HCT116 (cell line): ENCODE results near the gene ABCD1. TPM values are rescaled to one million over a fixed set of nuclear protein-coding genes. Genes with fewer than 3 reads are reported as not detected.

ENCODE experiments used
- ATAC-seq: fragments of 200-7000 bp; cut with Tn5 transposase; 2 replicates; pipeline ENCODE4 v1.9.1; 2020; ENCODE audit warnings: mild to moderate bottlenecking, moderate library complexity
- BruUV-seq: library from RNA; stranded (reverse); fragments of 400-500 nt; replicated peaks from 2 replicates; lab custom pipeline; 2021; lab: Mats Ljungman, UMichigan
- CTCF ChIA-PET: fragments of 300-600 bp; sonication (Branson Sonifier 250); formaldehyde crosslinking; loops from one replicate; lab custom pipeline; 2021; ENCODE audit warnings: antibody characterized with exemption; lab: Charles Lee
- POLR2A ChIA-PET: fragments of 300-600, 350-600 bp; sonication (Branson Sonifier 250); formaldehyde crosslinking; loops from one replicate; lab custom pipeline; 2021; ENCODE audit warnings: antibody characterized with exemption; lab: Charles Lee
- RAD21 ChIA-PET, 2 experiments: fragments of 300-600 bp; sonication (Branson Sonifier 250); formaldehyde crosslinking; loops; one replicate each; lab custom pipeline; 2023; ENCODE audit warnings: low total read pairs in 2 of 2; ENCODE audit not compliant: uncharacterized antibody in 2 of 2, unreplicated experiment in 2 of 2, low non-redundant PET in 1 of 2; lab: Charles Lee
- DNase-seq: peaks from one replicate; pipeline ENCODE4 v3.0.0-alpha.2; 2010; ENCODE audit warnings: low read depth, low spot score
- H2AFZ ChIP-seq: fragments of 200-600 bp; shearing (Covaris generic), sonication (generic); 2 replicates; pipeline ENCODE4 v1.6.1; 2017; ENCODE audit warnings: low read depth, mixed run types, mixed read lengths, antibody characterized with exemption, low read length; ENCODE audit not compliant: poor library complexity, severe bottlenecking
- H3K27ac ChIP-seq: 2 replicates; pipeline ENCODE4 v1.5.1; 2012; ENCODE audit warnings: low read depth, low read length
- H3K27me3 ChIP-seq: fragments of 200-600 bp; sonication (generic); 2 replicates; pipeline ENCODE4 v1.6.1; 2016; ENCODE audit warnings: mixed run types, low read length, mixed read lengths; ENCODE audit not compliant: insufficient read depth
- H3K36me3 ChIP-seq, 2 experiments: fragments of 200-500 bp in 1 of 2; fragments of 200-600 bp in 1 of 2; sonication (Bioruptor generic) in 1 of 2; sonication (generic) in 1 of 2; 2 replicates each; pipeline versions ENCODE4 v1.5.1 to v1.6.1; 2014 to 2016; ENCODE audit warnings: low read length in 2 of 2, inconsistent platforms in 1 of 2, mixed read lengths in 1 of 2, mixed run types in 1 of 2; ENCODE audit not compliant: insufficient read depth in 2 of 2, control insufficient read depth in 1 of 2
- H3K4me1 ChIP-seq, 2 experiments: fragments of 200-600 bp in 1 of 2; sonication (generic) in 1 of 2; 2 replicates each; pipeline versions ENCODE4 v1.5.1 to v1.6.1; 2012 to 2017; ENCODE audit warnings: low read length in 2 of 2, inconsistent platforms in 1 of 2, mild to moderate bottlenecking in 1 of 2, mixed read lengths in 1 of 2, mixed run types in 1 of 2, moderate library complexity in 1 of 2; ENCODE audit not compliant: insufficient read depth in 2 of 2, control insufficient read depth in 1 of 2
- H3K4me2 ChIP-seq: fragments of 200-600 bp; sonication (generic); 2 replicates; pipeline ENCODE4 v1.6.1; 2017; ENCODE audit warnings: mixed run types, low read length, mixed read lengths
- H3K4me3 ChIP-seq, 2 experiments: fragments of 200-600 bp in 1 of 2; sonication (generic) in 1 of 2; replicated peaks in 1 of 2; 2 replicates each; pipeline ENCODE4 v1.5.1; 2011 to 2016; ENCODE audit warnings: low read length in 2 of 2, control low read depth in 1 of 2, low read depth in 1 of 2, mild to moderate bottlenecking in 1 of 2, mixed read lengths in 1 of 2, mixed run types in 1 of 2
- H3K79me2 ChIP-seq: fragments of 200-600 bp; sonication (generic); 2 replicates; pipeline ENCODE4 v1.6.1; 2017; ENCODE audit warnings: mild to moderate bottlenecking, mixed run types, low read length, moderate library complexity, mixed read lengths; ENCODE audit not compliant: insufficient read depth
- H3K9ac ChIP-seq: fragments of 200-600 bp; sonication (generic); 2 replicates; pipeline ENCODE4 v1.6.1; 2016; ENCODE audit warnings: low read length, mixed read lengths
- H3K9me2 ChIP-seq: fragments of 200-600 bp; sonication (generic), shearing (Covaris generic); 2 replicates; pipeline ENCODE4 v1.6.1; 2017; ENCODE audit warnings: mixed run types, mild to moderate bottlenecking, moderate library complexity; ENCODE audit not compliant: insufficient read depth
- H3K9me3 ChIP-seq, 2 experiments: fragments of 200-500 bp in 1 of 2; fragments of 200-600 bp in 1 of 2; sonication (Bioruptor generic) in 1 of 2; sonication (generic) in 1 of 2; 2 replicates each; pipeline ENCODE4 v1.6.1; 2014 to 2017; ENCODE audit warnings: low read length in 2 of 2, mixed read lengths in 2 of 2, inconsistent platforms in 1 of 2, low read depth in 1 of 2, mild to moderate bottlenecking in 1 of 2, mixed run types in 1 of 2, moderate library complexity in 1 of 2; ENCODE audit not compliant: control insufficient read depth in 1 of 2, insufficient read depth in 1 of 2
- H4K20me1 ChIP-seq: fragments of 200-600 bp; sonication (generic), shearing (Covaris generic); 2 replicates; pipeline ENCODE4 v1.6.1; 2017; ENCODE audit warnings: mixed run types, mild to moderate bottlenecking, moderate library complexity; ENCODE audit not compliant: insufficient read depth
- EZH2phosphoT487 ChIP-seq: fragments of 200-600 bp; IDR thresholded peaks from 2 replicates; pipeline ENCODE4 v1.6.1; 2018; ENCODE audit warnings: antibody characterized with exemption, borderline replicate concordance
- FOSL1 ChIP-seq: IDR thresholded peaks from 2 replicates; pipeline ENCODE4 v1.6.1; 2012; ENCODE audit warnings: low read depth
- JUND ChIP-seq: IDR thresholded peaks from 2 replicates; pipeline ENCODE4 v1.6.1; 2012
- REST ChIP-seq: IDR thresholded peaks from 2 replicates; pipeline ENCODE4 v1.6.1; 2012; ENCODE audit warnings: low read depth
- SIN3A ChIP-seq: IDR thresholded peaks from 2 replicates; pipeline ENCODE4 v1.6.1; 2012; ENCODE audit warnings: low read depth
- SP1 ChIP-seq: IDR thresholded peaks from 2 replicates; pipeline ENCODE4 v1.6.1; 2012; ENCODE audit warnings: low read depth
- SRF ChIP-seq: IDR thresholded peaks from 2 replicates; pipeline ENCODE4 v1.6.1; 2012; ENCODE audit warnings: low read depth
- YY1 ChIP-seq: IDR thresholded peaks from 2 replicates; pipeline ENCODE4 v1.6.1; 2011; ENCODE audit warnings: low read length, low read depth, moderate library complexity, mild to moderate bottlenecking; ENCODE audit not compliant: insufficient replicate concordance; ENCODE audit errors: extremely low read depth
- ZBTB33 ChIP-seq: IDR thresholded peaks from 2 replicates; pipeline ENCODE4 v1.6.1; 2011; ENCODE audit warnings: mild to moderate bottlenecking, low read length, moderate library complexity; ENCODE audit not compliant: insufficient replicate concordance; ENCODE audit errors: extremely low read depth
- intact Hi-C: fragments of 100-400 bp; cut with micrococcal nuclease; formaldehyde crosslinking; loops from 2 replicates; pipeline ENCODE4 v1.10.0; 2022
- total RNA-seq: library from RNA; stranded (reverse); gene quantifications from one replicate; pipeline ENCODE4 v1.2.1, GENCODE V29; 2021; ENCODE audit not compliant: unreplicated experiment
- TF ChIP-seq, protein P1 (sequence below), 3 experiments: fragments of 200-600 bp in 1 of 3; sonication (generic) in 1 of 3; IDR thresholded peaks in 2 of 3; conservative IDR thresholded peaks in 1 of 3; 2 replicates each; pipeline ENCODE4 v1.5.1; 2012 to 2017; ENCODE audit warnings: low read depth in 2 of 3, low read length in 2 of 3, antibody characterized with exemption in 1 of 3, borderline replicate concordance in 1 of 3, control low read depth in 1 of 3, mild to moderate bottlenecking in 1 of 3, mixed read lengths in 1 of 3, mixed run types in 1 of 3, moderate library complexity in 1 of 3; ENCODE audit not compliant: insufficient read depth in 1 of 3

ABCD1 gene
- total RNA-seq, 1 experiment from 2014 or later: 7.1 TPM

DNA sequence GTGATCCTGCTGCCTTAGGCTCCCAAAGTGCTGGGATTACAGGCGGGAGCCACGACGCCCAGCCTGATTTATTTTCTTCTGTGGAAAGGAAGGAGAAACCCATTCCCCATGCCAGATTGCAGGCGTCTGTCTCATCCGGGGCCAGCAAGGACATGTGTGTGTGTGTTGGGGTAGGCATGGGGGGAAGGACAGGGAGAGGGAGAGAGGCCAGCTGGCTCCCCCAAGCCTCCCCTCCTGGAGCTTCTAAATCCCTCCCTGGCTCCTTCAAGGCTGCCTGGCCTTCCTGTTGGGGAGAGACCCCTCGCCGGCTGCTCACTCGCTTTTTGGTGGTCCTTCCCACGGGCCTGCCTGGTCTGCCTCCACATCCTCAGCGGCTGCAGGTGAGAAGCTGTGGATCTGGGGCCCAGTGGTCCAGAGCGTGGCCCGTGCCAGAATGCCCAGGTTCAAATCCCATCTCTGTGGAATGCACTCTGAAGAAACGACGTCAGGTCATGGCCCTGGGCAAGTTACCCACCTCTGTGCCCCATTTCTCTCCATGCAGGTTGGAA, 38.0 kb downstream of the ABCD1 start:
- CTCF ChIA-PET: interaction anchor here (2.1 kb wide), 1 partner anchor 184 kb away, joined by 8 read pairs; no protein-coding TSS in a partner anchor

GRCh38 chrX:153763298-153763932, 38.8 kb downstream of the ABCD1 start:
- ChIA-PET CTCF (interaction anchor here (2.1 kb wide), 1 partner anchor 183 kb away, joined by 8 read pairs; no protein-coding TSS in a partner anchor), POLR2A (no interaction called here)
- no peak for TF ChIP-seq SRF
- TF ChIP-seq SIN3A: no peak
- TF ChIP-seq ZBTB33: no peak
- TF ChIP-seq REST: no peak
- TF ChIP-seq, protein P1, sequence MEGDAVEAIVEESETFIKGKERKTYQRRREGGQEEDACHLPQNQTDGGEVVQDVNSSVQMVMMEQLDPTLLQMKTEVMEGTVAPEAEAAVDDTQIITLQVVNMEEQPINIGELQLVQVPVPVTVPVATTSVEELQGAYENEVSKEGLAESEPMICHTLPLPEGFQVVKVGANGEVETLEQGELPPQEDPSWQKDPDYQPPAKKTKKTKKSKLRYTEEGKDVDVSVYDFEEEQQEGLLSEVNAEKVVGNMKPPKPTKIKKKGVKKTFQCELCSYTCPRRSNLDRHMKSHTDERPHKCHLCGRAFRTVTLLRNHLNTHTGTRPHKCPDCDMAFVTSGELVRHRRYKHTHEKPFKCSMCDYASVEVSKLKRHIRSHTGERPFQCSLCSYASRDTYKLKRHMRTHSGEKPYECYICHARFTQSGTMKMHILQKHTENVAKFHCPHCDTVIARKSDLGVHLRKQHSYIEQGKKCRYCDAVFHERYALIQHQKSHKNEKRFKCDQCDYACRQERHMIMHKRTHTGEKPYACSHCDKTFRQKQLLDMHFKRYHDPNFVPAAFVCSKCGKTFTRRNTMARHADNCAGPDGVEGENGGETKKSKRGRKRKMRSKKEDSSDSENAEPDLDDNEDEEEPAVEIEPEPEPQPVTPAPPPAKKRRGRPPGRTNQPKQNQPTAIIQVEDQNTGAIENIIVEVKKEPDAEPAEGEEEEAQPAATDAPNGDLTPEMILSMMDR (IDR thresholded peaks at IDR 0.05 in 2 of 3, conservative IDR thresholded peaks at IDR 0.05 in 1 of 3; ENCODE audit: borderline replicate concordance in 1 of 3, insufficient read depth in 1 of 3, low read depth in 2 of 3, low read length in 2 of 3): no peak
- TF ChIP-seq EZH2phosphoT487: no peak
- no peak for TF ChIP-seq JUND
- TF ChIP-seq YY1: no peak
- TF ChIP-seq SP1: no peak
- no peak for TF ChIP-seq FOSL1

More for the DNA sequence above, 38.0 kb downstream of the ABCD1 start:
- Histone ChIP-seq H3K4me1 (peaks cover 0 to 10% of the 10 kb centered on the region in 2 experiments; a peak in 2 of 4 replicates), H3K4me2 (no peak overlapping the region), H3K27me3 (no peaks in the 10 kb centered on the region), H3K9me2 (no peaks in the 10 kb centered on the region), H3K9ac (no peak overlapping the region), H3K9me3 (no peaks in the 10 kb centered on the region), H3K4me3 (no peak overlapping the region), H2AFZ (no peak overlapping the region)
- no peak for DNase-seq
- no TSS peak for BruUV-seq
- no peak for TF ChIP-seq SRF
- TF ChIP-seq, all 23 proteins: peak for 0
- intact Hi-C loops: no loop called here
- H3K36me3 ChIP-seq: no peaks in the 10 kb centered on the region
- H3K27ac ChIP-seq: no peak overlapping the region
- ChIA-PET POLR2A (no interaction called here), RAD21 (no interaction called here)
- H4K20me1 ChIP-seq: no peaks in the 10 kb centered on the region
- no peak for ATAC-seq
- no peaks in the 10 kb centered on the region for H3K79me2 ChIP-seq

More at GRCh38 chrX:153763298-153763932, 38.8 kb downstream of the ABCD1 start:
- H3K36me3 ChIP-seq: no peaks in the 10 kb centered on the region
- H3K9ac ChIP-seq: no peak overlapping the region
- intact Hi-C loops: no loop called here
- no peaks in the 10 kb centered on the region for H3K9me3 ChIP-seq
- no peaks in the 10 kb centered on the region for H3K79me2 ChIP-seq
- ATAC-seq: no peak
- peaks cover 0 to 10% of the 10 kb centered on the region in 2 experiments; a peak in 2 of 4 replicates for H3K4me1 ChIP-seq
- H3K9me2 ChIP-seq: no peaks in the 10 kb centered on the region
- BruUV-seq: no TSS peak
- H2AFZ ChIP-seq: no peak overlapping the region
- H3K27ac ChIP-seq: no peak overlapping the region
- no peaks in the 10 kb centered on the region for H3K27me3 ChIP-seq
- H3K4me2 ChIP-seq: peak overlapping the region; percentile 79
- RAD21 ChIA-PET: interaction anchor here in 1 of 2 experiments (0.6 kb wide), 1 partner anchor 71 kb away, joined by 4 read pairs; no protein-coding TSS in a partner anchor
- no peaks in the 10 kb centered on the region for H4K20me1 ChIP-seq
- no peak for DNase-seq
- no peak overlapping the region for H3K4me3 ChIP-seq
